ENCODE data around the gene MYO15B.

Gene MYO15B

GRCh38 chr17:75568412-75569255 lies 19.0 kb upstream of the MYO15B start:
- no peak for TF ChIP-seq Cebpa-rat (IDR thresholded peaks at IDR 0.05)

GRCh38 chr17:75570034-75570676 lies 17.4 kb upstream of the MYO15B start:
- peak overlapping the region; percentile 78 for H3K9ac ChIP-seq

More at GRCh38 chr17:75568412-75569255, 19.0 kb upstream of the MYO15B start:
- no peak overlapping the region for H3K4me2 ChIP-seq
- H3K27me3 ChIP-seq: no peaks in the 10 kb centered on the region
- H3K36me3 ChIP-seq: peaks cover 63% of the 10 kb centered on the region
- no peak overlapping the region for H3K4me3 ChIP-seq
- H3K9me3 ChIP-seq: no peaks in the 10 kb centered on the region
- peaks cover 46% of the 10 kb centered on the region for H3K4me1 ChIP-seq
- no peak overlapping the region for H3K9ac ChIP-seq
- no peaks in the 10 kb centered on the region for H4K20me1 ChIP-seq
- H3K27ac ChIP-seq: no peak overlapping the region

GRCh38 chr17:75570772-75571171 lies 16.8 kb upstream of the MYO15B start:
- Histone ChIP-seq H3K36me3 (peaks cover 41% of the 10 kb centered on the region), H4K20me1 (no peaks in the 10 kb centered on the region), H3K4me1 (peaks cover 67% of the 10 kb centered on the region), H3K9me3 (no peaks in the 10 kb centered on the region), H3K9ac (peak overlapping the region; percentile 78), H3K4me2 (peak overlapping the region; percentile 77), H3K4me3 (no peak overlapping the region), H3K27ac (peak overlapping the region; percentile 88), H3K27me3 (no peaks in the 10 kb centered on the region)
- TF ChIP-seq Cebpa-rat (IDR thresholded peaks at IDR 0.05): no peak

More at GRCh38 chr17:75570034-75570676, 17.4 kb upstream of the MYO15B start:
- Histone ChIP-seq H3K9me3 (no peaks in the 10 kb centered on the region), H3K4me3 (no peak overlapping the region), H3K27ac (peak overlapping the region; percentile 88), H3K27me3 (no peaks in the 10 kb centered on the region), H4K20me1 (no peaks in the 10 kb centered on the region), H3K36me3 (peaks cover 47% of the 10 kb centered on the region), H3K4me1 (peaks cover 61% of the 10 kb centered on the region), H3K4me2 (peak overlapping the region; percentile 77)
- TF ChIP-seq Cebpa-rat (IDR thresholded peaks at IDR 0.05): no peak

- H3K9me3 ChIP-seq: no peaks in the 10 kb centered on the region
- no peaks in the 10 kb centered on the region for H4K20me1 ChIP-seq
- H3K4me3 ChIP-seq: no peak overlapping the region
- peak overlapping the region; percentile 88 for H3K27ac ChIP-seq
- peak overlapping the region; percentile 78 for H3K9ac ChIP-seq
- peaks cover 65% of the 10 kb centered on the region for H3K4me1 ChIP-seq
- no peaks in the 10 kb centered on the region for H3K27me3 ChIP-seq
- peak overlapping the region; percentile 77 for H3K4me2 ChIP-seq
- H3K36me3 ChIP-seq: peaks cover 36% of the 10 kb centered on the region; the same call in 1 of the 2 replicates
- TF ChIP-seq Cebpa-rat (IDR thresholded peaks at IDR 0.05): no peak
Observed at GRCh38 chr17:75571197-75571884, 16.3 kb upstream of the MYO15B start.

- TF ChIP-seq Cebpa-rat (IDR thresholded peaks at IDR 0.05): no peak
- Histone ChIP-seq H3K4me2 (peak overlapping the region; percentile 77), H3K27ac (peak overlapping the region; percentile 88), H3K4me1 (peaks cover 60% of the 10 kb centered on the region), H3K4me3 (no peak overlapping the region), H3K36me3 (peaks cover 34% of the 10 kb centered on the region; the same call in 1 of the 2 replicates), H4K20me1 (no peaks in the 10 kb centered on the region), H3K9ac (peak overlapping the region; percentile 78), H3K9me3 (no peaks in the 10 kb centered on the region), H3K27me3 (no peaks in the 10 kb centered on the region)
Observed at GRCh38 chr17:75571885-75572215, 15.8 kb upstream of the MYO15B start.

- no peak for TF ChIP-seq Cebpa-rat (IDR thresholded peaks at IDR 0.05)
- Histone ChIP-seq H3K9me3 (no peaks in the 10 kb centered on the region), H4K20me1 (no peaks in the 10 kb centered on the region), H3K4me2 (no peak overlapping the region), H3K4me1 (peaks cover 50% of the 10 kb centered on the region), H3K36me3 (peaks cover 34% of the 10 kb centered on the region; the same call in 1 of the 2 replicates), H3K4me3 (no peak overlapping the region), H3K9ac (no peak overlapping the region), H3K27me3 (no peaks in the 10 kb centered on the region), H3K27ac (no peak overlapping the region)
Observed at GRCh38 chr17:75572713-75573539, 14.7 kb upstream of the MYO15B start.

GRCh38 chr17:75573540-75573957 lies 14.1 kb upstream of the MYO15B start:
- Histone ChIP-seq H3K27me3 (no peaks in the 10 kb centered on the region), H3K4me2 (peak overlapping the region; percentile 70), H3K9ac (no peak overlapping the region), H3K4me1 (peaks cover 47% of the 10 kb centered on the region), H4K20me1 (no peaks in the 10 kb centered on the region), H3K4me3 (no peak overlapping the region), H3K36me3 (peaks cover 29% of the 10 kb centered on the region; the same call in 1 of the 2 replicates), H3K9me3 (no peaks in the 10 kb centered on the region), H3K27ac (peak overlapping the region; percentile 63)
- TF ChIP-seq Cebpa-rat (IDR thresholded peaks at IDR 0.05): no peak

GRCh38 chr17:75573994-75574393 lies 13.6 kb upstream of the MYO15B start:
- no peak for TF ChIP-seq Cebpa-rat (IDR thresholded peaks at IDR 0.05)
- Histone ChIP-seq H3K4me3 (no peak overlapping the region), H3K27me3 (no peaks in the 10 kb centered on the region), H3K4me1 (peaks cover 50% of the 10 kb centered on the region), H3K9ac (no peak overlapping the region), H3K9me3 (no peaks in the 10 kb centered on the region), H3K27ac (peak overlapping the region; percentile 78), H4K20me1 (no peaks in the 10 kb centered on the region), H3K36me3 (peaks cover 24% of the 10 kb centered on the region; the same call in 1 of the 2 replicates), H3K4me2 (peak overlapping the region; percentile 70)
